Medulla oblongata (tissue), 1 donor: Measurements from ENCODE around the gene PLA2G4A.

Experiments
- DNase-seq: peaks from one replicate; pipeline ENCODE4 v3.0.0-alpha.2; 2015; ENCODE audit errors: extremely low spot score

PLA2G4A gene

GRCh38 chr1:186977266-186977957, 148.7 kb downstream of the PLA2G4A start:
- no peak for DNase-seq

GRCh38 chr1:186978596-186979556, 150.1 kb downstream of the PLA2G4A start:
- peak; percentile 41 for DNase-seq

DNA sequence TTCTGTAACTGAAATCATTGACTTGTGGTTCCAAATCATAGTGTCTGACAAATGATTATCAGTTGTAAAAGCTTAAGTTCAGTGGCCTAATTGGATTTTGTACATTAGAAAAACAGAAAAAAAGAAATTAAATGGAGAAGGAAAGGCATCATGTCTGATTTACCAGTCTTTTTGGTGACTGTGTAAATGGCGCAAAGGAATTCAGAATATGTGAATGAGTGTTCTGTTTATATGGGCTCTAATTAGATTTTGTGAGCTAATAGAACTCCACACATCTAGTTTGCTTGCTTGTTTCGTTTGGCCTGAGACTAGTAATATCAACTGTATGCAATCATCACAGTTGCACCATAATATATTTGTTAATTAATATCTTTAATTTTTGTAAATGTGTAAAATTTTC, 151.7 kb downstream of the PLA2G4A start:
- no peak for DNase-seq

GRCh38 chr1:186982116-186982515, 153.4 kb downstream of the PLA2G4A start:
- no peak for DNase-seq

- no peak for DNase-seq
Observed at GRCh38 chr1:186983327-186983726, 154.6 kb downstream of the PLA2G4A start.

GRCh38 chr1:186984959-186985358, 156.2 kb downstream of the PLA2G4A start:
- DNase-seq = no peak

GRCh38 chr1:186985889-186986491, 157.2 kb downstream of the PLA2G4A start:
- DNase-seq = peak; percentile 87

GRCh38 chr1:186987065-186987464, 158.3 kb downstream of the PLA2G4A start:
- no peak for DNase-seq

- no peak for DNase-seq
Observed at GRCh38 chr1:186987769-186988168, 159.0 kb downstream of the PLA2G4A start.

- no peak for DNase-seq
Observed at GRCh38 chr1:186993996-186994395, 165.2 kb downstream of the PLA2G4A start.

DNA sequence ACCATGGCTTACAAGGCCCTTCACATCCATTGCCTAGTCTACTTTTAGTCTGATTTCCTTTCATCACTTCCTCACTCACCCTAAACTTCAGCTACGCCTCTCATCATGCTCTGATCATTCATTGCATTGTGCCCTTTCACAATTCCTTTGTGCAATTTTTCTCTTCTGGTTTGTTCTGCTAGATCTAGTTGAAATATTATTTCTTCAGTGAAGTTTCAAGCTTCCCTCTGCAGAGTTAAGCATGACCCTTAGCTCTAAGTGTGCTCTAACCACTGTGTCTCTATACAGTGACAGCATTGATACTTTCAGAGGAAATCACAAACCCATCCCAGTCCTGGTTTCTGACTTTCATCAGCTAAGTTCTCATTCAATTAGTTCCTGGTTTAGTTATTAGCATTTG, 166.1 kb downstream of the PLA2G4A start:
- DNase-seq = no peak

DNA sequence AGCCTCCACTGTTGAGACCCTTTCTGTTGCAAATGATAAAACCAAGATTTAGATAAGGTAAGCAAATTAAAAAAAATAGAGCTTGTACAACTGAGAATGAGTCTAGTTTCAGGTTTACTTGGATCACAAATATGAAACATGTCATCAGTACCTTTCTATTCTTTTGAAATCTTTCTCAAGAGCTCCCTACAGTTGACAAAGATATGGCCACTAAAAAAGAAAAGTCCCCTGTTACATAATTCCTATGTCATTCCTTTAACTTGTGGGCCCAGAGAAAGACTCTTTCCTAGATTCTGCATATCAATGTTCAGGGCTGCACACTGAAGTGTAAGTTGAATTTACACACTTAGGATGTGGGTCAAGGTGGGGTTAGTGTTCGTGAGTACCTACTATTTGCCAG, 168.1 kb downstream of the PLA2G4A start:
- no peak for DNase-seq

- DNase-seq = no peak
Observed at GRCh38 chr1:186997877-186998276, 169.1 kb downstream of the PLA2G4A start.

- DNase-seq = no peak
Observed at GRCh38 chr1:186999506-186999905, 170.8 kb downstream of the PLA2G4A start.

GRCh38 chr1:187001198-187001889, 172.6 kb downstream of the PLA2G4A start:
- no peak for DNase-seq

DNA sequence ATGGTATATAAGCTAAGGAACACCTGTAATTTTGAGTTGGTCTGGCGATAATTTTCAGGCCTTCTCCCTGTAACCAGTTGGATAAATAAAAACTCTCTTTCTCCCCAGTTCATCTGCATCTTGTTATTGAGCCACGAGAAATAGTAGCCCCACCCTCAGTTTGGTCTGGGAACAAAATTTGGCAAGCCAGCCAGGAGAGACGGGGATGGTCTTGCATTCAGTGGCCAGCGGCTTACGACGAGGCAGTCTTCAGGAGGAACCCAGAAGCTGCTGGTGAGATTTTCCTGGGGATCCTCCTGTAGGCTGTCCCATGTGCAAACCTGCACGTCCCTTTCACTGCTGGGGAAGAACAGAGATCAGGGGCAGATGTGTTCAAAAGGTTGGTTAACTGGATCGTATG, 174.6 kb downstream of the PLA2G4A start:
- no peak for DNase-seq

DNA sequence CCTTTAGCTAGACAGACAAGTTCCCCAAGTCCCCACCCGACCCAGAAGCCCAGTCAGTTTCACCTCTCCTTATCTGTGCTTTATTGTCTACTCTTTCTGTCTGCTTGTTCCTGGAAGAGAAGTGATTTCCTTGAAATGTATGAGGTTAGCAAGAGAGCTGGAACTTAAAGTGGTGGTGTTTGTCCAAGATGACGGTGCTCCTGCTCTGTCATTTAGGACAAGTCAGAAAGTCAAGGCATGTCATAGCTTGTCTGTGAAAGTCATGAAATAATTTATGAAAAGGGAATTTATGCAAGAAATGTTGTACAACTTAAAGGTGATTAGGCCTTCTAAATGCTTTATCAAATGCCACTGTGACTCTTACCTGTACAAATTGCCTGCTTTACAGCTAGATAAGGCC, 178.1 kb downstream of the PLA2G4A start:
- DNase-seq = no peak

DNA sequence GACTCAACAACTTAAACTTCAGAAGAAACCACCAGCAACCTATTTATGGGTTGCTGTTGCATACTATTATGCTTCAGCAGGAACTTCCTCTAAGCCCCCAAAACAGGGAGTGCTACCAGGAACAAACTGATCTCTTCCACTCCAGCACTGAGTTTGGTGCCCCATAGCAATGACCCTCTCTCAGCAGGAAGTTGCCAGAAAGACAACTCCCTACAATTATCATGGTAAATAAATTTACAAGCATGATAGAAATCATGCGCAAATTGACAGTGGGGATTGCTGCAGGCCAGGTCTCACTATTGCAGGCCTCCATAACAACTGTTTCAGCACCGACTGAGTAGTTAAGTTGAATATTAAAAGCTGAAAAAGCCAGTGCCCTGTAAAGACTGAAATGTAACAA, 180.6 kb downstream of the PLA2G4A start:
- DNase-seq = no peak

DNA sequence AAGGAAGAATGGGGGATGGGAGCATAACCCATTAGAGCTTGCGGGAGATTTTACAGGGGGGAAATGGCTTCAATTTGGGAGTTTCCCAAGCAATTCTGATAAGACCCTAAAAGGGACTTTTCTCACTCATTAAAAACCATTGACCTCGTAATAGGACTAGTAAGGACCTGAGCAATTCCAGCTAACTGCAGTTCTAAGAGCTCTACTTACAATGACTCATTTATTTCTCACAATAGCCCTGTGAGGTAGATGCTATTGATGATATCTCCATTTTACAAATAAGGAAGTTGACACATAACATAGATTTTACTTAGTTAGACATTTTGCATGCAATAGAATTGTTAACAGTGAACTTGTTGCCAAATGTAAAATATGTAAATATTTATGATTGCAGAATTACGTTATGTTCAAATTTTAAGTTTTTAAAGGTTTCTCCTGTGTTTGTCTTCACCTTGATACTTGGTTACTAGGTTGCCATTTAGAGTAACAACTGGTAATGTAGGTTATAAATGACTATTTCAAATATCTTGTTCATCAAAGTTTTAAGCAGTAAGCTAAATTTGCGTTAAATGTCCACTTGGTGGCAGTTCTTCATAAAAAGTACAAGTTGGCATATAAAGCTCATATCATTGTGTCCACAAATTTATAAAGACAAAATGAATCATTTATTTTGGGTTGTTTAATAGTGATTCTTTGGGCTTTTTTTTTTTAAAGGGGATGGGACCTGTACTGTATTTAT, 182.0 kb downstream of the PLA2G4A start:
- DNase-seq = no peak

GRCh38 chr1:187013582-187014200, 184.9 kb downstream of the PLA2G4A start:
- DNase-seq = no peak

GRCh38 chr1:187018291-187018690, 189.5 kb downstream of the PLA2G4A start:
- no peak for DNase-seq
